ENCODE measurements around the gene ZBTB20.
"Not testable (repeated sequence)": the region's sequence is repeated elsewhere in the genome, so short reads cannot be mapped to it uniquely, and the experiment has no call there.

Gene ZBTB20

DNA sequence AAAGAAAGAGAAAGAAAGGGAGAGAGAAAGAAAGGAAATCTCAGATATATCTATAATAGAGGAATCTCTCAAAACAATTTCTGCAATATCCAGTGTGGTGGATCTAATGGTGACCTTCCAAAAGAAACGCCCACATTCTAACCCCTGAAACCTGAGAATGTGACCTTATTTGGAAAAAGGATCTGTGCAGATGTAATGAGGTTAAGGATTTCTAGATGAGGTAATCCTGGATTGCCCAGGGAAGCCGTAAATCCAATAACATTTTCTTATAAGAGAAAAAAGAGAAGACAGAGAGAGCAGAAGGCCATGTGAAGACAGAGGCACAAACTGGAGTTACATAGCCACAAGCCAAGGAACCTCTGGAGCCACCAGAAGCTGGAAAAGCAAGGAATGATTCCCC lies 307.6 kb downstream of the ZBTB20 start:
- H3K9me3 Mint-ChIP-seq: no peaks in the 10 kb centered on the region
- H3K4me1 Mint-ChIP-seq: peaks cover 2 to 9% of the 10 kb centered on the region in 2 donors
- ATAC-seq (replicated peaks) (no peak), DNase-seq (no peak)
- H3K36me3 Mint-ChIP-seq: peaks cover 11 to 15% of the 10 kb centered on the region in 2 donors
- H3K27ac Mint-ChIP-seq: no peak overlapping the region
- H3K4me3 Mint-ChIP-seq: no peak overlapping the region
- H3K27me3 Mint-ChIP-seq: no peaks in the 10 kb centered on the region

DNA sequence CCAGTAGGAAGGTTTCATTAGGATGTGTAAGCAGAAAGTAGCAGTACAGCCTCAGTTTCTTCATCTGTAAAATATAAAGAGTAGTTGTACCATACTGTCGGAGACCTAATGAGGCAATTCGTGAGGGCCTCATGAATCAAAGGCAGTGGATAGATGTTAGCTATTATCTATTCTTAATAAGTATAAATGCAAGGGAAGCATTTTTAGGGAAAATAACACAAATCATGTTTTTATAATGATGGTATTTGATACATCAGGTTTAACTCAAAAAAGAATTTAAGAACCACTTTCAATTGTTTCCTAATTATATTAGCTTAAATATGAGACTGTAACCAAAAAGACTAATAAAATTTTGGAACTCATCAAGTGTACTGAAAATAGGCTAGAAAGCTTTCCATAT lies 309.1 kb downstream of the ZBTB20 start:
- DNase-seq: no peak
- no peak overlapping the region for H3K4me3 Mint-ChIP-seq
- H3K4me1 Mint-ChIP-seq: peaks cover 2 to 9% of the 10 kb centered on the region in 2 donors
- peaks cover 11 to 14% of the 10 kb centered on the region in 2 donors for H3K36me3 Mint-ChIP-seq
- no peaks in the 10 kb centered on the region for H3K27me3 Mint-ChIP-seq
- H3K9me3 Mint-ChIP-seq: no peaks in the 10 kb centered on the region
- no peak for ATAC-seq (replicated peaks)
- H3K27ac Mint-ChIP-seq: no peak overlapping the region

DNA sequence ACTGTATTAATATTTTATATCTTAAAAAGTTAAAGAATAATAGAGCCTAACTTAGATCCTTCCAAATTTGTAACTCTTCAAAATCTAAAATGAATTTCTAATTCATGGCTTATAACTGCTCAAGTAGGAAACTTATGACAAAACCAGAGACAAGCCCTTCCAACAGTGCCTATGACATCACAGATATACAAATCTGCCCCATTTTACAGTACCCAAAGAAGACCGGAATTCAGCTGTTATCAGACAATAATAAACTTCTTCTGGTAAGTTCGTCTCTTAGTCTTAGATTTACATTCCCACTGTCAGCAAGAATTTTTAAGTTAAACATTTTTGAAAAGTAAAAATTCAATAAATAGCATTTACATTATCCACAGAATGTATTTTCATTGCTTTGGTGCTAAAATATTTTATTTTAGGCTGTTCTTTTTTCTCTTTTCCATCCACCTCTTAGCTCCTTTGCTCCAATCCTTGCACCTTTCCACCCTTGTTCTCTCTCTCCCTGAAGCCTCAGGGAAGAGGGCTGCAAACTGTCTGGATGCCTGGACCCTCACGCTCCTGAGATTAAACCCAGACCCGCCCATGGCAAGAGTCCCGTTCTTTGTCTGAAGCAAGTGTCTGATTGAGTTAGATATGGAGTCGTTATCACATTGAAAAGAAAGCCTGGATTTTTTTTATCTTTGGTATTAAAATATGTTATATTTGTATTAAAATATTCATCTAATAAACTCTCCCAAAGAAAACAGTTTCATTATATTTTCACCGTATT lies 312.7 kb downstream of the ZBTB20 start:
- Mint-ChIP-seq H3K36me3 (peaks cover 9 to 10% of the 10 kb centered on the region in 2 donors), H3K9me3 (no peaks in the 10 kb centered on the region), H3K27ac (no peak overlapping the region), H3K27me3 (no peaks in the 10 kb centered on the region), H3K4me1 (peaks cover 2 to 9% of the 10 kb centered on the region in 2 donors), H3K4me3 (no peak overlapping the region)
- DNase-seq (no peak), ATAC-seq (replicated peaks) (no peak)

DNA sequence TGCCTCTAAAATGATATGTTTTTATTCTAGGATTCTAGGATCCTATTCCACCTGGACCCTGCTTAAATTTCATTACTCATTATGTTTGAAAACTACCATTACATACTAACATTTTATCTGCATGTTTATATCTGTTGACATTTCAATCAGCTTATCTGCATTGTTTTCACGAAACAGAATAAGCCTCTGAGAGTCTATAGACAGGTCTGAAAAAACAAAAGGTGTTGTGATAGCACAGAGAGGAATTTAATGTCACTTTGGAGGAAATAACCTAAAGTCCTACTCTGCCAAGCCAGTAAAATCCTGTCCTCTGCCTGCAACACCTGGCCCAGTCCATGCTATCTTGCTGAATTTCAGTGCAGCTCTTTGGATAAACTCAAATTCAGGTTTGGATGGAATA lies 315.2 kb downstream of the ZBTB20 start:
- peaks cover 0 to 6% of the 10 kb centered on the region in 2 donors for H3K4me1 Mint-ChIP-seq
- no peaks in the 10 kb centered on the region for H3K27me3 Mint-ChIP-seq
- H3K36me3 Mint-ChIP-seq: peaks cover 0 to 1% of the 10 kb centered on the region in 2 donors
- H3K4me3 Mint-ChIP-seq: no peak overlapping the region
- H3K27ac Mint-ChIP-seq: no peak overlapping the region
- H3K9me3 Mint-ChIP-seq: no peaks in the 10 kb centered on the region
- ATAC-seq (replicated peaks) (no peak), DNase-seq (no peak)

DNA sequence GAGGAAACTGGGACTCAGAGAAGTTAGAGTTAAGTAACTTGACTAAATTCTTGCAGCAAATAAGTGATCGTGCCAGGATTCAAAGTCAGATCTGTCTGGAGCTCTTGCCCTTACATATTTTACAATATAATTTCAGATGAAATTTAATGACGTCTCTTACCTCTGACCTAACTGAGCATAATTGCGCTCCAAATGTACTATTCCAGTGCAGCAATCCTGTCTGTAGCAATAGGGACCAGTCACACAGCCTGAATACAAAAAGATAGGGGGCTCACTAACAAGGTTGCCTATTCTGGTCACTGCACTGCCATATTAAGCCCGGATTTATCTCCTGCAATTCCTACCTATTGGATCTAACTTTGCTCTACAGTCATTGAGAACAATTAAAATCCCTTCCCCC lies 316.4 kb downstream of the ZBTB20 start:
- DNase-seq (no peak), ATAC-seq (replicated peaks) (no peak)
- H3K4me3 Mint-ChIP-seq: no peak overlapping the region
- H3K4me1 Mint-ChIP-seq: no peaks in the 10 kb centered on the region
- H3K27me3 Mint-ChIP-seq: no peaks in the 10 kb centered on the region
- no peaks in the 10 kb centered on the region for H3K36me3 Mint-ChIP-seq
- H3K27ac Mint-ChIP-seq: no peak overlapping the region
- H3K9me3 Mint-ChIP-seq: no peaks in the 10 kb centered on the region

DNA sequence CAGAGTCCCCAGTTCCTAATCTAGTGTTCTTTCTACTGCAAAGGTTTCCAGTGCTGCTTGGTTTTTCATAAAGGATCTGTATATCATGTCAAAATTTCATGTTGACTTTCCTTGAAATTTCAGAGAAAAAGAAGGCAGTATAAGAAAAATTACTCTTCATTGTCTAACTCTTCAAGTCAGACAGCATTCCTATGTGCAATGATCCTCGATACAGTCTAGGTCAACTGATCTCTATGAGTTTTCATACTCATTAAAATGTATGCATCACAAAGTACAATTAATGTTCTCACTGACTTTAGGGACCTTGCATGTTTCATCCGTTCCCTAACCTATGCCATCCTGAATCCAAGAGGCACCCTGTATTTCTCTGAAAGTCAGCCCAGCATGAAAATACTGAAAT lies 317.3 kb downstream of the ZBTB20 start:
- Mint-ChIP-seq H3K36me3 (no peaks in the 10 kb centered on the region), H3K4me1 (no peaks in the 10 kb centered on the region), H3K27ac (no peak overlapping the region), H3K27me3 (no peaks in the 10 kb centered on the region), H3K9me3 (no peaks in the 10 kb centered on the region), H3K4me3 (no peak overlapping the region)
- ATAC-seq (replicated peaks): no peak
- no peak for DNase-seq

DNA sequence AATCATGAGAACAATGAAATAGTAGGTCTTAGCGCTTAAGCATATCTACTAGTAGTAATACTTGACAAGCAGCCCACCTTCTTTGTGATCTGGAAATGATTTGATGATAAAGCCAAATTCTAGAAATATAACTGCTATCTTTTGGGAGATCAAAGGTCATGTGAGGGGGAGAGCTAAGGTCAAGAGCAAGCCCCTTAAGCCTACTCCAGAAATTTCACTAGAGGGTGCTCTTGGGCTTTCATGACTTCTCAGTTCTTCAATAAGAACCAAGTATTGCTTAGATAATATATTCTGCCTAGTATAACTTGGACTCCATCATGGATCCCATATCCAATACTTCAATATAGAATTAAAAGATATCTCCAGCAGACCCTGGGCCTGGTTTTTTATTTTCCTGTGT lies 319.6 kb downstream of the ZBTB20 start:
- peak; percentile 78 to 86 for ATAC-seq (replicated peaks)

DNA sequence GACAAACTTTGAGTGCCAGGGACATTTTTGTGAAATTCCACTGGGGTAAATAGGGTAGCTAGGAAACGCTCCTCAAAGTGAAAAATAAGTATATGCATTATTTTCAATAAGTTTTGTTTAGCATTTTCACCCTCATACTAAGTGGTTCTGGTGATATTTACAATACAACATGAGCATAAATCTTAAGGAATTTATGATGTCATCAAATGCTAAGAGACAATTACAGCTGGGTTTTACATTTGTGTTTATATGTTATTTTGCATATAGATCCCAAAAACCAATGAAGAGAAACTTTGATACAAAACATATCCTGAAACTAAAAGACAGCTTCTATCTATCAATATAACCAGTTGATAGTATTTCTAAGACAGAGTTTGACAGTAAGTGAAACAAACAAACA lies 323.1 kb downstream of the ZBTB20 start:
- H3K4me3 Mint-ChIP-seq: no peak overlapping the region
- H3K9me3 Mint-ChIP-seq: no peaks in the 10 kb centered on the region
- no peaks in the 10 kb centered on the region for H3K27me3 Mint-ChIP-seq
- no peak overlapping the region for H3K27ac Mint-ChIP-seq
- H3K4me1 Mint-ChIP-seq: no peaks in the 10 kb centered on the region
- no peak for ATAC-seq (replicated peaks)
- DNase-seq: no peak
- H3K36me3 Mint-ChIP-seq: no peaks in the 10 kb centered on the region

More for the DNA sequence above, 319.6 kb downstream of the ZBTB20 start:
- H3K36me3 Mint-ChIP-seq: no peaks in the 10 kb centered on the region
- no peaks in the 10 kb centered on the region for H3K27me3 Mint-ChIP-seq
- H3K4me3 Mint-ChIP-seq: no peak overlapping the region
- H3K4me1 Mint-ChIP-seq: no peaks in the 10 kb centered on the region
- H3K27ac Mint-ChIP-seq: no peak overlapping the region
- H3K9me3 Mint-ChIP-seq: no peaks in the 10 kb centered on the region
- DNase-seq: no peak

DNA sequence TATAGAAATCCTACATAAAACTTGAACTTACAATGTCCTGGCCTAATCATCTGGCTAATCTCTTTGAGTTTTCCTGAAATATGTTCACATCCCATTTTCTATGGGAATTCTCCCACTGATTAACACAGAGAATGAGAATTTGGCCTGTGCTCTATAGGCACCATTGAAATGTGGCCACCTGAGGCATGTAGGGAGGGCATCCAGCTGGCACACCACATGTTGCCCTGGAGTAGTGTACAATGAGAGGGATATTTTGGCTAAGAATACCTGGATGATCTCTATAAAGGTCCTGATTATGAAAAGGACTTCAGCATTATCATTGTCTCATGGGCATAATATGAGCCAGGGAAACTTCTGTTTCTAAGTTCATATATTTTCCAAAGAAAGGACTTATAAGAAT lies 324.0 kb downstream of the ZBTB20 start:
- Mint-ChIP-seq H3K36me3 (no peaks in the 10 kb centered on the region), H3K4me3 (no peak overlapping the region), H3K27me3 (no peaks in the 10 kb centered on the region), H3K9me3 (no peaks in the 10 kb centered on the region), H3K27ac (no peak overlapping the region), H3K4me1 (no peaks in the 10 kb centered on the region)
- ATAC-seq (replicated peaks): no peak
- DNase-seq: no peak

DNA sequence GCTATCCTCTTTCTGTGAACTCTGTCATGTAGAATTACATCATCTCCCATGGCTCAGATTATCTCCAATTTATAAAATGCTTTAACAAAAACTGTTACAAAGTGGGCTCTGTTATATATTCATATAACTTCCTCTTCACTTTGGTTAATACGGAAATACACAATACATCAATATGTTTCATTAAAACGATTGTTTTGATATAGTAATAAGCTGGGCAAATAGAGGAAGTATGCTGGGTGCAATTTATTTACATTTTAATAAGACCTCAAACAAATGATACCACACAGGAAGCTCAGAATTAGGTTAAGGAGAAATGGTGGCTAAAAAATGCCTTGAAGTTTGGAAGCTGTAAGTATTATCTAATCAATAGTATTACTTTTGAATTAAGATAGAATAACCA lies 331.0 kb downstream of the ZBTB20 start:
- Mint-ChIP-seq H3K9me3 (no peaks in the 10 kb centered on the region), H3K4me1 (no peaks in the 10 kb centered on the region), H3K27me3 (no peaks in the 10 kb centered on the region), H3K4me3 (no peak overlapping the region), H3K36me3 (peaks cover 8 to 9% of the 10 kb centered on the region in 2 donors), H3K27ac (no peak overlapping the region)
- no peak for ATAC-seq (replicated peaks)
- DNase-seq: no peak

DNA sequence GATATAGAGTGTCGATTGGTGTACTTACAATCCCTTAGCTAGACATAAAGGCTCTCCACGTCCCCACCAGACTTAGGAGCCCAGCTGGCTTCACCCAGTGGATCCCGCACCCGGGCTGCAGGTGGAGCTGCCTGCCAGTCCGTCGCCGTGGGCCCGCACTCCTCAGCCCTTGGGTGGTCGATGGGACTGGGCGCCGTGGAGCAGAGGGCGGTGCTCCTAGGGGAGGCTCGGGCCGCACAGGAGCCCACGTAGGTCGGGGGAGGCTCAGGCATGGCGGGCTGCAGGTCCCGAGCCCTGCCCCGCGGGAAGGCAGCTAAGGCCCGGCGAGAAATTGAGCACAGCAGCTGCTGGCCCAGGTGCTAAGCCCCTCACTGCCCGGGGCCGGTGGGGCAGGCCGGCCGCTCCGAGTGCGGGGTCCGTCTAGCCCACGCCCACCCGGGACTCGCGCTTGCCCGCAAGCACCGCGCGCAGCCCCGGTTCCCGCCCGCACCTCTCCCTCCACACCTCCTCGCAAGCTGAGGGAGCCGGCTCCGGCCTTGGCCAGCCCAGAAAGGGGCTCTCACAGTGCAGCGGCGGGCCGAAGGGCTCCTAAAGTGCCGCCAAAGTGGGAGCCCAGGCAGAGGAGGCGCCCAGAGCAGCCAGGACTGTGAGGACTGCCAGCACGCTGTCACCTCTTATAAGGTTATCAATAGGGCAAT lies 334.4 kb downstream of the ZBTB20 start:
- not testable (repeated sequence) for H3K27ac Mint-ChIP-seq; H3K4me1 Mint-ChIP-seq; H3K4me3 Mint-ChIP-seq; H3K27me3 Mint-ChIP-seq; ATAC-seq (replicated peaks); DNase-seq; H3K9me3 Mint-ChIP-seq
- H3K36me3 Mint-ChIP-seq: peaks cover 14 to 18% of the 10 kb centered on the region in 2 donors

DNA sequence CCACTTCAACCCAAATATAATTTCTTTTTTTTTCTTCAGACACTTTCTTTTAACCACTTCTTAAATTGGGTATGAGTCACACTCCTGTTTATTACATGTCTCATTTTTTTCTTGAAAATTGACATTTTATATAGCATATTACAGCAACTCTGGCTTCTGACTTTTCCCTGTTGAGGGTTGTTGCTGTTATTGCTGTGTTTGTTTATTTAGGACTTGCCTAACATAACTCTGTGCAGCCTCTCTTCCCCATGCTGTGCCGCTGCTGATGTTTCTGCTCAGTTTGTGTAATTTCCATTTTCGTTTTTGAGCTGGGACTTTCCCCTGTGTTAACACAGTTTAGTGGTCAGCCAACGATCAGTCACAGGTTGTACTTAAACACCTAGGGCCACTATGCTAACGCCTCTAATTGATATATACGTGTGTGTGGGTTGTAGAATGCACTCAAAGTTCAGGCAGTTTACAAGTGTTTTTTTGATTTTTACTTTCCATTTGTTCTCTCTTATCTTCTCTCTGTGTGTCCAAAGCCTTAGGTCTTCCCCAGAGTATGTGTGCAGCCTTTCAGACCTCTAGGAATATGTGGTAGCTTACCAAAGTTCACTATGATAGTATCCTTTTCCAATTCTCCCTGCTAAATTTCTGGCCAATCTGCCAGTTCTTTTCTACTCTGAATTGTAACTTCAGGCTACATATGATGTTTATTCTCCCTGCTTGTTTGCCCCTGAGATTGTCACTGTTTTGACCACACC lies 337.2 kb downstream of the ZBTB20 start:
- peak overlapping the region; percentile 1 for H3K27ac Mint-ChIP-seq
- DNase-seq (peak; percentile 8), ATAC-seq (replicated peaks) (peak; percentile 75 to 89)
- H3K36me3 Mint-ChIP-seq: peaks cover 16 to 21% of the 10 kb centered on the region in 2 donors
- H3K4me3 Mint-ChIP-seq: peak overlapping the region in 1 of 2 donors; percentile 19
- no peaks in the 10 kb centered on the region for H3K9me3 Mint-ChIP-seq
- H3K27me3 Mint-ChIP-seq: no peaks in the 10 kb centered on the region
- H3K4me1 Mint-ChIP-seq: peaks cover 0 to 8% of the 10 kb centered on the region in 2 donors

DNA sequence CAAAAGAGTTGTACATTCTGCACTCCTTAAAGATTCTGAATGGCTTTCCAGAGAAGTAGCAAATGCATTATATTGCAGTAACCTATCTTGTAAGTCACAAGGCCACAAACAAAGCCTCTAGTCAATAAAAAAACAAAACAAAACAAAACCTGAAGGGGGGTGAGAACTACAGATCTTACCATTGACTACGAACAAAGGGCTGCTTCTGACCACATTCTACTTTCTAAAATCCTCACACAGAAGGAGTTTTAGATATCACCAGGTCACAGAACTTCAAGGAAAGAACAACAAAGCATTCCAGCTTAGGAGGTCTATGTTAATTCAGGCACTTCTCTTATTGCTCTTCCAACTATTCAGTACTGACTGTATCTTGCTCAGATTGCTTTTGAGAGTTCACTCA lies 343.0 kb downstream of the ZBTB20 start:
- DNase-seq (no peak), ATAC-seq (replicated peaks) (no peak)
- peaks cover 10% of the 10 kb centered on the region in 2 donors for H3K36me3 Mint-ChIP-seq
- H3K27ac Mint-ChIP-seq: no peak overlapping the region
- no peaks in the 10 kb centered on the region for H3K27me3 Mint-ChIP-seq
- H3K4me1 Mint-ChIP-seq: peaks cover 8 to 9% of the 10 kb centered on the region in 2 donors
- H3K4me3 Mint-ChIP-seq: no peak overlapping the region
- H3K9me3 Mint-ChIP-seq: no peaks in the 10 kb centered on the region

DNA sequence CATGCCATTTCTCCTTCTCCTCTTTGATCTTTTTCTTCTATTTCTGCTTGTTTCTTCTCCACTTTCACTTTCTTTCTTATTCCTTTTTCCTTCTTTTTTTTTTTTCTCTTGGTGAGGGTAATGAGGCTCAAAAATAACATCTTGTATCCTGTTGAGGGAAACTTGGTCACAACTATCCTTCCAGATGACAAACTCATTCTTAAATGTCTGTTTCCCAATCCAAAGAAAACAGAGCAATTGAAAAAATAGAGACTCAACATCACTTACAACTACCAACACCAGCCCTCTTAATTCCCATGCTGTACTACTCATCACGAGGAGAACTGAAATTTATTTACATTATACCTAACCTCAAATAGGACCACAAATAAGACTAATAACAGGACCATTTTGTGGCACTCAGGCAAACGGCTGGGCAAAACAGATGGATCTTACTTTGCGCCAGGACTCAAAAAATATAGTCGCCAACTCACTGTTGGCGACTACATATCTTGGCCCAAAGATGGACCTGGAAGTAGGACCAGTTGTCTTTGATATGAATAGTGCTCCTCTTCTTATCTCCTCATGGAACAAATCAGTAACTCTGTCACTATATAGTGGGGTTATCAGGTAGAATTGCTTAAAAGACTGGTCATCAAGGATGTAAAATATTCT lies 343.9 kb downstream of the ZBTB20 start:
- Mint-ChIP-seq H3K27me3 (no peaks in the 10 kb centered on the region), H3K4me3 (no peak overlapping the region), H3K36me3 (peaks cover 7 to 10% of the 10 kb centered on the region in 2 donors), H3K4me1 (peaks cover 8 to 9% of the 10 kb centered on the region in 2 donors), H3K9me3 (no peaks in the 10 kb centered on the region), H3K27ac (no peak overlapping the region)
- no peak for DNase-seq
- no peak for ATAC-seq (replicated peaks)

All from stimulated activated naive B cell treated with anti-CD40 and anti-IgM and Interleukin-4, amounts not matched to agents 10 μg/mL and 1 μg/mL and 100 μg/mL, for 72 hours (primary cell).